Tibial nerve (tissue), 3 donors: Measurements from ENCODE around the gene CCDC148.

Experiments
- POLR2A ChIP-seq, 2 donors: fragments of 450-650 bp; IDR thresholded peaks; one replicate each; pipeline ENCODE4 v1.6.1; 2017; ENCODE audit warnings: antibody characterized with exemption in 2 of 2, mild to moderate bottlenecking in 2 of 2, moderate library complexity in 2 of 2
- TF ChIP-seq, protein P1 (sequence below), 5 experiments: fragments of 200-600 bp in 3 of 5; fragments of 450-650 bp in 2 of 5; sonication (generic) in 3 of 5; IDR thresholded peaks; one replicate each; pipeline ENCODE4 v1.5.1; 2016 to 2019; ENCODE audit warnings: antibody characterized with exemption in 5 of 5, mild to moderate bottlenecking in 3 of 5, moderate library complexity in 2 of 5

- TF ChIP-seq, protein P1, sequence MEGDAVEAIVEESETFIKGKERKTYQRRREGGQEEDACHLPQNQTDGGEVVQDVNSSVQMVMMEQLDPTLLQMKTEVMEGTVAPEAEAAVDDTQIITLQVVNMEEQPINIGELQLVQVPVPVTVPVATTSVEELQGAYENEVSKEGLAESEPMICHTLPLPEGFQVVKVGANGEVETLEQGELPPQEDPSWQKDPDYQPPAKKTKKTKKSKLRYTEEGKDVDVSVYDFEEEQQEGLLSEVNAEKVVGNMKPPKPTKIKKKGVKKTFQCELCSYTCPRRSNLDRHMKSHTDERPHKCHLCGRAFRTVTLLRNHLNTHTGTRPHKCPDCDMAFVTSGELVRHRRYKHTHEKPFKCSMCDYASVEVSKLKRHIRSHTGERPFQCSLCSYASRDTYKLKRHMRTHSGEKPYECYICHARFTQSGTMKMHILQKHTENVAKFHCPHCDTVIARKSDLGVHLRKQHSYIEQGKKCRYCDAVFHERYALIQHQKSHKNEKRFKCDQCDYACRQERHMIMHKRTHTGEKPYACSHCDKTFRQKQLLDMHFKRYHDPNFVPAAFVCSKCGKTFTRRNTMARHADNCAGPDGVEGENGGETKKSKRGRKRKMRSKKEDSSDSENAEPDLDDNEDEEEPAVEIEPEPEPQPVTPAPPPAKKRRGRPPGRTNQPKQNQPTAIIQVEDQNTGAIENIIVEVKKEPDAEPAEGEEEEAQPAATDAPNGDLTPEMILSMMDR (IDR thresholded peaks at IDR 0.05): no peak
- TF ChIP-seq POLR2A (IDR thresholded peaks at IDR 0.05): no peak
Measured at GRCh38 chr2:158184556-158185343, 271.8 kb downstream of the CCDC148 start.
